HepG2 (cell line): ENCODE measurements around the gene TXNDC11. TPM values are rescaled to one million over a fixed set of nuclear protein-coding genes. Genes with fewer than 3 reads are reported as not detected.

Experiments
- EP300 ChIP-seq, 3 experiments: sonication (generic) in 1 of 3; formaldehyde crosslinking in 1 of 3; IDR thresholded peaks; 2 replicates each; pipeline versions ENCODE4 v1.5.1 to v1.6.1; 2011 to 2020; ENCODE audit warnings: low read depth in 2 of 3, low read length in 2 of 3, borderline replicate concordance in 1 of 3, improper control_type of control experiment in 1 of 3, mild to moderate bottlenecking in 1 of 3, missing genetic modification reagents in 1 of 3, moderate library complexity in 1 of 3
- MBNL3 ChIP-seq: fragments of 250-450 bp; sonication (Bioruptor Pico); conservative IDR thresholded peaks from 2 replicates; pipeline ENCODE4 v1.8.0; 2022; ENCODE audit warnings: mild to moderate bottlenecking, inconsistent platforms
- NFE2L2 ChIP-seq: fragments of 150-350 bp; IDR thresholded peaks from 2 replicates; pipeline ENCODE4 v1.6.1; 2014; ENCODE audit warnings: low read length
- PAWR ChIP-seq: sonication (generic); formaldehyde crosslinking; IDR thresholded peaks from 2 replicates; pipeline ENCODE4 v1.4.0; 2020; ENCODE audit warnings: missing genetic modification reagents, mild to moderate bottlenecking, borderline replicate concordance
- PLRG1 ChIP-seq: fragments of 450-650 bp; conservative IDR thresholded peaks from 2 replicates; pipeline ENCODE4 v1.6.1; 2016
- POLR2AphosphoS2 ChIP-seq: IDR thresholded peaks from 2 replicates; pipeline ENCODE4 v1.6.1; 2011; ENCODE audit warnings: low read depth, low read length, improper control_type of control experiment
- SIN3A ChIP-seq: IDR thresholded peaks from 2 replicates; pipeline ENCODE4 v1.6.1; 2011; ENCODE audit warnings: low read depth, mild to moderate bottlenecking, control low read depth, low read length, borderline replicate concordance
- ZNF10 ChIP-seq: sonication (generic); formaldehyde crosslinking; IDR thresholded peaks from 2 replicates; pipeline ENCODE4 v1.4.0; 2020; ENCODE audit warnings: mild to moderate bottlenecking, low read depth, missing genetic modification reagents, borderline replicate concordance
- ZNF619 ChIP-seq: sonication (generic); formaldehyde crosslinking; IDR thresholded peaks from 2 replicates; pipeline ENCODE4 v1.4.0; 2020; ENCODE audit warnings: mild to moderate bottlenecking, missing genetic modification reagents
- ZNF747 ChIP-seq: sonication (generic); formaldehyde crosslinking; IDR thresholded peaks from 2 replicates; pipeline ENCODE4 v1.8.1; 2023; ENCODE audit warnings: missing genetic modification reagents, mild to moderate bottlenecking, borderline replicate concordance
- ZNF841 ChIP-seq: sonication (generic); formaldehyde crosslinking; IDR thresholded peaks from 2 replicates; pipeline ENCODE4 v1.8.1; 2023; ENCODE audit warnings: missing genetic modification reagents, borderline replicate concordance
- ZNF883 ChIP-seq: sonication (generic); formaldehyde crosslinking; IDR thresholded peaks from 2 replicates; pipeline ENCODE4 v1.5.1; 2020; ENCODE audit warnings: mild to moderate bottlenecking, missing genetic modification reagents; ENCODE audit errors: not compliant biosample characterization
- polyA plus RNA-seq, 8 experiments: library from polyadenylated mRNA; depleted of rRNA in 3 of 8; stranded (reverse) in 7 of 8; unstranded in 1 of 8; fragments of >200 nt; fragmentation: Illumina TruSeq in 4 of 8; extraction: Trizol in 4 of 8; gene quantifications; 2 replicates each; pipeline versions ENCODE4 v1.2.1 to v1.2.3, GENCODE V29; 2011 to 2016; ENCODE audit warnings: low read depth in 4 of 8, missing spikeins in 1 of 8, mixed read lengths in 1 of 8; ENCODE audit not compliant: insufficient read depth in 1 of 8
- total RNA-seq, 5 experiments: library from RNA; depleted of rRNA; stranded (reverse); fragments of >200 nt; fragmentation: Illumina TruSeq; extraction: Trizol; gene quantifications; 2 replicates each; pipeline ENCODE4 v1.2.3, GENCODE V29; 2016; ENCODE audit warnings: low read depth in 1 of 5
- TF ChIP-seq, protein P1 (sequence below): sonication (generic); formaldehyde crosslinking; IDR thresholded peaks from 2 replicates; pipeline ENCODE4 v1.5.0; 2020; ENCODE audit warnings: mild to moderate bottlenecking, missing genetic modification reagents, moderate library complexity
- TF ChIP-seq, protein P2 (sequence below): sonication (generic); formaldehyde crosslinking; IDR thresholded peaks from 2 replicates; pipeline ENCODE4 v1.4.0; 2020; ENCODE audit warnings: missing genetic modification reagents
- TF ChIP-seq, protein P3 (sequence below): IDR thresholded peaks from 2 replicates; pipeline ENCODE4 v1.6.1; 2016; ENCODE audit warnings: low read depth

Gene TXNDC11
- total and polyA plus RNA-seq, 2 of the 13 experiments (the other 11 are each of a cell fraction or from before 2014, with no cell fraction given) = 74.9 to 123 TPM

DNA sequence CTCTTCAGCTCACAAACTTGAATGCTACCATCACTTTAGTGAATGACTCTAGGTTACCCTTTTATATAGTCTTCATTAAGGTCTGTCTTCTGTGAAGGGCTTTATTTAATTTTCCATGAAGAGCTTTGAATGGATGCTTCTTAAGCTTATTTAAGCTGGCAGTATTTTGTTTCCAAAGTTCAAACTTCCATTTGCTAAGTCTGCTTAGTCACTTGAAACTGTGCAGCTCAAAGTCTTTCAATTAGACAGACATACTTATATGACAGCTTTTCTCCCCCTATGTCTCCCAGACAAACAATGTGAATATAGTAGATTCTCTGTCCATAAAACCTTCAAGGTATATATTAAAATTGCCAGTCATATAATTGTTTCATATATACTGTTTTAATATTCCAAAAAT lies 23.5 kb downstream of the TXNDC11 start (continued):
- peak; percentile 50; the same call in 1 of the 2 replicates for TF ChIP-seq NFE2L2
- TF ChIP-seq ZNF883 (CRISPR knock-in tag) = no peak
- TF ChIP-seq ZNF747 = no peak
- TF ChIP-seq, protein P1, sequence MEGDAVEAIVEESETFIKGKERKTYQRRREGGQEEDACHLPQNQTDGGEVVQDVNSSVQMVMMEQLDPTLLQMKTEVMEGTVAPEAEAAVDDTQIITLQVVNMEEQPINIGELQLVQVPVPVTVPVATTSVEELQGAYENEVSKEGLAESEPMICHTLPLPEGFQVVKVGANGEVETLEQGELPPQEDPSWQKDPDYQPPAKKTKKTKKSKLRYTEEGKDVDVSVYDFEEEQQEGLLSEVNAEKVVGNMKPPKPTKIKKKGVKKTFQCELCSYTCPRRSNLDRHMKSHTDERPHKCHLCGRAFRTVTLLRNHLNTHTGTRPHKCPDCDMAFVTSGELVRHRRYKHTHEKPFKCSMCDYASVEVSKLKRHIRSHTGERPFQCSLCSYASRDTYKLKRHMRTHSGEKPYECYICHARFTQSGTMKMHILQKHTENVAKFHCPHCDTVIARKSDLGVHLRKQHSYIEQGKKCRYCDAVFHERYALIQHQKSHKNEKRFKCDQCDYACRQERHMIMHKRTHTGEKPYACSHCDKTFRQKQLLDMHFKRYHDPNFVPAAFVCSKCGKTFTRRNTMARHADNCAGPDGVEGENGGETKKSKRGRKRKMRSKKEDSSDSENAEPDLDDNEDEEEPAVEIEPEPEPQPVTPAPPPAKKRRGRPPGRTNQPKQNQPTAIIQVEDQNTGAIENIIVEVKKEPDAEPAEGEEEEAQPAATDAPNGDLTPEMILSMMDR (CRISPR knock-in tag) = no peak
- TF ChIP-seq ZNF841 (CRISPR knock-in tag) = no peak
- TF ChIP-seq ZNF10 (CRISPR knock-in tag) = no peak
- no peak for TF ChIP-seq SIN3A
- TF ChIP-seq PAWR (CRISPR knock-in tag) = no peak
- no peak for TF ChIP-seq ZNF619 (CRISPR knock-in tag)
- TF ChIP-seq, protein P2, sequence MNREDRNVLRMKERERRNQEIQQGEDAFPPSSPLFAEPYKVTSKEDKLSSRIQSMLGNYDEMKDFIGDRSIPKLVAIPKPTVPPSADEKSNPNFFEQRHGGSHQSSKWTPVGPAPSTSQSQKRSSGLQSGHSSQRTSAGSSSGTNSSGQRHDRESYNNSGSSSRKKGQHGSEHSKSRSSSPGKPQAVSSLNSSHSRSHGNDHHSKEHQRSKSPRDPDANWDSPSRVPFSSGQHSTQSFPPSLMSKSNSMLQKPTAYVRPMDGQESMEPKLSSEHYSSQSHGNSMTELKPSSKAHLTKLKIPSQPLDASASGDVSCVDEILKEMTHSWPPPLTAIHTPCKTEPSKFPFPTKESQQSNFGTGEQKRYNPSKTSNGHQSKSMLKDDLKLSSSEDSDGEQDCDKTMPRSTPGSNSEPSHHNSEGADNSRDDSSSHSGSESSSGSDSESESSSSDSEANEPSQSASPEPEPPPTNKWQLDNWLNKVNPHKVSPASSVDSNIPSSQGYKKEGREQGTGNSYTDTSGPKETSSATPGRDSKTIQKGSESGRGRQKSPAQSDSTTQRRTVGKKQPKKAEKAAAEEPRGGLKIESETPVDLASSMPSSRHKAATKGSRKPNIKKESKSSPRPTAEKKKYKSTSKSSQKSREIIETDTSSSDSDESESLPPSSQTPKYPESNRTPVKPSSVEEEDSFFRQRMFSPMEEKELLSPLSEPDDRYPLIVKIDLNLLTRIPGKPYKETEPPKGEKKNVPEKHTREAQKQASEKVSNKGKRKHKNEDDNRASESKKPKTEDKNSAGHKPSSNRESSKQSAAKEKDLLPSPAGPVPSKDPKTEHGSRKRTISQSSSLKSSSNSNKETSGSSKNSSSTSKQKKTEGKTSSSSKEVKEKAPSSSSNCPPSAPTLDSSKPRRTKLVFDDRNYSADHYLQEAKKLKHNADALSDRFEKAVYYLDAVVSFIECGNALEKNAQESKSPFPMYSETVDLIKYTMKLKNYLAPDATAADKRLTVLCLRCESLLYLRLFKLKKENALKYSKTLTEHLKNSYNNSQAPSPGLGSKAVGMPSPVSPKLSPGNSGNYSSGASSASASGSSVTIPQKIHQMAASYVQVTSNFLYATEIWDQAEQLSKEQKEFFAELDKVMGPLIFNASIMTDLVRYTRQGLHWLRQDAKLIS (CRISPR knock-in tag) = no peak
- TF ChIP-seq, protein P3, sequence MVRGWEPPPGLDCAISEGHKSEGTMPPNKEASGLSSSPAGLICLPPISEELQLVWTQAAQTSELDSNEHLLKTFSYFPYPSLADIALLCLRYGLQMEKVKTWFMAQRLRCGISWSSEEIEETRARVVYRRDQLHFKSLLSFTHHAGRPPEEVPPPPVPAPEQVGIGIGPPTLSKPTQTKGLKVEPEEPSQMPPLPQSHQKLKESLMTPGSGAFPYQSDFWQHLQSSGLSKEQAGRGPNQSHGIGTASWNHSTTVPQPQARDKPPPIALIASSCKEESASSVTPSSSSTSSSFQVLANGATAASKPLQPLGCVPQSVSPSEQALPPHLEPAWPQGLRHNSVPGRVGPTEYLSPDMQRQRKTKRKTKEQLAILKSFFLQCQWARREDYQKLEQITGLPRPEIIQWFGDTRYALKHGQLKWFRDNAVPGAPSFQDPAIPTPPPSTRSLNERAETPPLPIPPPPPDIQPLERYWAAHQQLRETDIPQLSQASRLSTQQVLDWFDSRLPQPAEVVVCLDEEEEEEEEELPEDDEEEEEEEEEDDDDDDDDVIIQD (CRISPR knock-in tag) = no peak
- TF ChIP-seq MBNL3 (CRISPR knock-in tag) = no peak
- peak; percentile 33; the same call in 1 of the 2 replicates for TF ChIP-seq POLR2AphosphoS2
- TF ChIP-seq PLRG1 = no peak
- TF ChIP-seq EP300 (IDR thresholded peaks at IDR 0.05; ENCODE audit: low read depth in 2 of 2, low read length in 2 of 2) = peak in 1 of 2 experiments; percentile 16; a peak in 1 of 4 replicates
- TF ChIP-seq EP300 (CRISPR knock-in tag; IDR thresholded peaks at IDR 0.05; ENCODE audit: borderline replicate concordance) = no peak
